Fibroblast of lung (primary cell): ENCODE data around the gene UTP14A.

Experiments
- EZH2 ChIP-seq: IDR thresholded peaks from 2 replicates; pipeline ENCODE4 v1.5.1; 2012; ENCODE audit warnings: low read length, control low read depth, mild to moderate bottlenecking; ENCODE audit errors: missing control alignments
- TF ChIP-seq, protein P1 (sequence below), 2 donors: IDR thresholded peaks in 1 of 2; conservative IDR thresholded peaks in 1 of 2; 1 replicate in 1 of 2; 2 replicates in 1 of 2; pipeline ENCODE4 v1.5.1; 2011 to 2012; ENCODE audit warnings: low read length in 2 of 2, control low read depth in 1 of 2, inconsistent platforms in 1 of 2, low read depth in 1 of 2, mild to moderate bottlenecking in 1 of 2

DNA sequence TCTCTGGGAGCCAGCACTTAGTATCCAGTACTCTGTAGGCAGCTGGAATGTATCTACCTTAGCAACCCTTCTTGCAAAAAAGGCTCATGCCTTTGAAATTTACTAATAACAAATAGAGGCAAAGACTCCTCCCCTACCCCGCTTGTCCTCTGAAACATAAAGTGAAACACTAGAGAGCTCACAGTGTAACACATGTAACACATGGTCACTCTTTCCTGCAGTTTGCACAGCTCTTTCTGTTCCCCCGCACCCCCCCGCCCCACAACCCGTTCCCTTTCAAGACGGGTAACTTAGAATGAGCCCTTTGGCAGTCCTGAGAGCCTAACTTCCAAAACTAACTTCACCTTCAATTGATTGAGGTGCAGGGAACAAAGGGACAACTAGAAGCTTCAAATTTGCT lies 70.5 kb downstream of the UTP14A start:
- TF ChIP-seq, protein P1, sequence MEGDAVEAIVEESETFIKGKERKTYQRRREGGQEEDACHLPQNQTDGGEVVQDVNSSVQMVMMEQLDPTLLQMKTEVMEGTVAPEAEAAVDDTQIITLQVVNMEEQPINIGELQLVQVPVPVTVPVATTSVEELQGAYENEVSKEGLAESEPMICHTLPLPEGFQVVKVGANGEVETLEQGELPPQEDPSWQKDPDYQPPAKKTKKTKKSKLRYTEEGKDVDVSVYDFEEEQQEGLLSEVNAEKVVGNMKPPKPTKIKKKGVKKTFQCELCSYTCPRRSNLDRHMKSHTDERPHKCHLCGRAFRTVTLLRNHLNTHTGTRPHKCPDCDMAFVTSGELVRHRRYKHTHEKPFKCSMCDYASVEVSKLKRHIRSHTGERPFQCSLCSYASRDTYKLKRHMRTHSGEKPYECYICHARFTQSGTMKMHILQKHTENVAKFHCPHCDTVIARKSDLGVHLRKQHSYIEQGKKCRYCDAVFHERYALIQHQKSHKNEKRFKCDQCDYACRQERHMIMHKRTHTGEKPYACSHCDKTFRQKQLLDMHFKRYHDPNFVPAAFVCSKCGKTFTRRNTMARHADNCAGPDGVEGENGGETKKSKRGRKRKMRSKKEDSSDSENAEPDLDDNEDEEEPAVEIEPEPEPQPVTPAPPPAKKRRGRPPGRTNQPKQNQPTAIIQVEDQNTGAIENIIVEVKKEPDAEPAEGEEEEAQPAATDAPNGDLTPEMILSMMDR (conservative IDR thresholded peaks at IDR 0.05 in 1 of 2, IDR thresholded peaks at IDR 0.05 in 1 of 2; ENCODE audit: low read depth in 1 of 2, low read length in 2 of 2) = no peak
- TF ChIP-seq EZH2 = no peak
